Skeletal muscle cell (primary cell): ENCODE results near the gene SVBP.
A peak's percentile ranks its signal among the peaks of the same experiment; 100 is the strongest.

Source experiments
- DNase-seq: peaks from one replicate; pipeline ENCODE4 v3.0.0-alpha.2; 2010; ENCODE audit warnings: low read depth
- H3K4me3 ChIP-seq: 2 replicates; pipeline ENCODE4 v1.5.1; 2011; ENCODE audit warnings: low read depth, mild to moderate bottlenecking, control low read depth, low read length, moderate library complexity

Gene SVBP

DNA sequence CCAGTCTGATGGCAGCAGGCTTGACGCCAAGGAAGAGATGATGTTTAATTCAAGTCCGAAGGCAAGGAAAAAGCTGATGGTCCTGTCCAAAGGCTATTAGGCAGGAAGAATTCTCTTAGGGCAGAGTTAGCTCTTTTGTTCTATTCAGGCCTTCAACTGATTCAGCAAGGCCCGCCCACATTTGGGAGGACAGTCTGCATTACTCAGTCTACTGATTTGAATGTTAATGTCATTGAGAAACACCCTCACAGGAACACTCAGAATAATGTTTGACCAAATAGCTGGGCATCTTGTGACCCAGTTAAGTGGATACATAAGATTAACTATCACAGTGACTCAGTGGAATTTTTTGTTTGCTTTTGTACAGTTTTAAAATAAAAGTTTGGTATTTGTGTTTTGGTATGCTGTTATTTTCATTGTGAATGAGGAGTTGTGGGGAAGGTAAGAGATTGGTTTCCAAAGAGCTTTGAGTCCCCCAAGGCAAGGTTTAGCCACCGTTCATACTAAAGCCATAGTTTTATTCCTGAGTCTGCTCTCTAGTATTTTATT is 27.5 kb upstream of the SVBP start:
- no peak for DNase-seq
- no peak overlapping the region for H3K4me3 ChIP-seq

DNA sequence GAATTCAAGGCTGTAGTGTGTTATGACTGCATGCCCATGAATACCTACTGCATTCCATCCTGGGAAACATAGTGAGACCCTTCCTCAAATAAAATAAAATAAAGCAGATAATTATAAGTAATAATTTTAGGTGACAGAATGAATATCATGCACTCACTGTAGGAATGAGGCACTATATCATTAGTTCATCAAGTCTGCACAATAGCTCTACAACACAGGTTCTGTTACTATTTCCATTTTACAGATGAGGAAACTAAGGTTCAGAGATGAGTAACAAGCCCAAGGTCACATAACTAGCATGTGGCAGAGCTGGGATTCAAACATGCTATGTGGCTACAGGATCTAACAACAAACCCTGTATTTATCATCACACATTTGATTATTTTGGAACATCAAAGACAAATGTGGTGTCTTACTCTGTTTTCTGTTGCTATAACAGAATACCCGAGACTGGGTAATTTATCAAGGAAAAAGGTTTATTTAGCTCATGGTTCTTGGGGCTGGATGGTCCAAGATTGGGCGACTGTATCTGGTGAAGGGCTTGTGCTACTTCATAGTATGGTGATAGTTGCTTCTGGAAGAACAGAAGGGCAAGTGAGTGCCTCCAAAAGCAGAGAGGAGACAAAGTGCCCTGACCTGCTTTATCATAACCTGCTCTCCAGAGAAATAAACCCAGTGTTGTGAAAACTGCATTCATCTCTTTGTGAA is 24.4 kb upstream of the SVBP start:
- H3K4me3 ChIP-seq = no peak overlapping the region
- DNase-seq = no peak

DNA sequence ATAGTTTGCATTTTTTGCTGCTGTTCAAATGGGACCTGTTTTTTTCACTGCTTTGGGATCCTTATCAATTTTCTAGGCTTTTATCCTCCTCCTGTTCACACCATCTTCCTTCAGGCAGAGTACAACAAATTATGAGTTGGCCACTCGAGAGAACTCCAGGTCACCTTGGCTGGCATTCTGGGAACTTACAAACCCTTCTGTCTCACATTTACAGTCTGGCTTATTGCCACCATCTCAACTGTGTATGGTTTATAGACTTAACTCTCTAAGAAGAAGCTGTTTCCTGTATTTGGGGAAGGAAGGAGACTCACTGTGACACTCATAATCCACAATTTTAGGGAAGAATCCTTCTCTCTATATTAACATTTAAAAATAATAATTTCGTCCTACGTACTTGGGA is 23.8 kb upstream of the SVBP start:
- no peak for DNase-seq
- no peak overlapping the region for H3K4me3 ChIP-seq

DNA sequence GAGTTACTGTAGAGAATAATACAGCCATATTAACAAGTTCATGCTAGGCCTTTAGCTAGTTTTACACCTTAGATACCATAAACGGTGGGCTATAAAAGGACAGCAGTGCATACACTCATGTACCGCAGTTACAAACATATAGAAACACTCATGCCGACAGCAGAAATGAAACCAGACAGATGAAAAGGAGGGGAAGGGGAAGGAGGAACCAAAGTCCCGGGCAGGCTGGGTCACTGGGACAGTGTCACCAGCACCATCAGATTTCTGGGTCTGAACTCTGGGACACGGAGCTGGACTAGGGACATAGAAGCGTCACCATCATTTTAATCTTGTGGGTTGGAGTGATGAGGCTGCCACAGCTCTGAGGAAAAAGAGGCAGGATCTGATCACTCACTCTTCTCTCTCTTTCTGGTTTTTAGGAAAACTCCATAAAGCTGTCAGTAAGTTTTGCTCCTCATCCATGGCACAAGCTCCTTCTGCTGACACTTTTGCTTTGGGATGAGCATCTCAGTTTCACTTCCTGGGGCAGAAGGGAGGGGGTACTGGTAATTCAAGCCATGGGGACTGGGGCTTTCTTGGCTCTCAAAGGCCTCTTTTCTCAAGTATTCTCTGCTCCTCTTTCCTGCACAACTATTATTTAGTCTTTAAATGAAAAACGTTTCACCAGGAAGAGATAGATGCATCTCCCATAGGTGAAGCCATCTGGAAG is 21.4 kb upstream of the SVBP start:
- no peak overlapping the region for H3K4me3 ChIP-seq
- DNase-seq = no peak

DNA sequence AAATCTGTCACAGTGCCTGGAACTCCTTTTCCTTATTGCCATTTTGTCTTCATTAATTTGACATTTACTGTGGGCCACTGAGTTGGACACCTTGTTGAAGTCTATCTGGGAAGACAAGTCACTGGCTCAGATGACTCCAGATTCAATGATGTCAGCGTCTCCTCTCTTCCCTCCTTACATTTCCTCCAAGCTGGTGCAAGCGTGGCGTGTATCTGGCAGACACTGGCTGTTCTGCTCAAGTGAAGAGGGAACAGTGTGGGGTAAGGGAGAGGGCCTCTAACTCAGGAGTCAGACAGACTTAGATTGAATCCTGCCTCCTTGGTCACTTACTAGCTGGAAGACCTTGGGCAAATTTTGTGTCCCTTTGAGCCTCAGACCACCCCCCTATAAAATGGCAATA is 20.5 kb upstream of the SVBP start:
- H3K4me3 ChIP-seq = no peak overlapping the region
- no peak for DNase-seq

DNA sequence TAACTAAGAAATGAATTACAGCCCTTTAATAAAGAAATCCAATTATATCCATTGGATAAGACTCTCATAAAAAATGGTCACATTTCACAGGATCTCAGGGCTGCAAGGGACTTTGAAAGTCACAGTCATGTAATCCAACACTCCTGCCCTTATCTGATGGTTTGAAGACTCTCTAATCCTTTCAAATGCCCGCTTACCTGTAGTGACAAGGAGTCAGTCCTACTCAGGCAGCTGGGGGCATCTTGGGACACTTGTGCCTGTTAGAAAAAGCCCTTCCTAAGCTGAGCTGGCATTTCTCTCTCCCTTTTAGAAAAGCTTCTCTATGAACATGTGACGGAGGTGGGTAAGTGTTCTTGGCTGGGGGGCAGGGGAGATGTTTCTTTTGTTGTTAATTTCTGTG is 18.2 kb upstream of the SVBP start:
- H3K4me3 ChIP-seq = no peak overlapping the region
- DNase-seq = no peak

DNA sequence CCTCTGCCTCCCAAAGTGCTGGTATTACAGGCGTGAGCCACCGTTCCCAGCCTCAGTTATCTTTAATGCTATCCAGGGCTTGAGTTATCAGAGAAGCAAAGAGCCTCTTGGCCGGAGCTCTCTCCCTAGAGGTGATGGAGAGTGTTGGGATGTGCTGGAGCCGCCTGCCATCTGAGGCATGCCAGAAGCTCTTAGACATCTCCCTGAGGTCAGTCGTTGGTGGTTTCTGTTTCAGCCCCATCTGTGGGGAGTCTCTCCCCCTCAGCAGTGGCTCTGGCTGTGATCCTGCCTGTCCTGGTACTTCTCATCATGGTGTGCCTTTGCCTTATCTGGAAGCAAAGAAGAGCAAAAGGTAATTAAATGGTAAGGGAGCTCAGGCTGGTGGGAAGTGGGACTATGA is 17.6 kb upstream of the SVBP start:
- no peak for DNase-seq
- no peak overlapping the region for H3K4me3 ChIP-seq

DNA sequence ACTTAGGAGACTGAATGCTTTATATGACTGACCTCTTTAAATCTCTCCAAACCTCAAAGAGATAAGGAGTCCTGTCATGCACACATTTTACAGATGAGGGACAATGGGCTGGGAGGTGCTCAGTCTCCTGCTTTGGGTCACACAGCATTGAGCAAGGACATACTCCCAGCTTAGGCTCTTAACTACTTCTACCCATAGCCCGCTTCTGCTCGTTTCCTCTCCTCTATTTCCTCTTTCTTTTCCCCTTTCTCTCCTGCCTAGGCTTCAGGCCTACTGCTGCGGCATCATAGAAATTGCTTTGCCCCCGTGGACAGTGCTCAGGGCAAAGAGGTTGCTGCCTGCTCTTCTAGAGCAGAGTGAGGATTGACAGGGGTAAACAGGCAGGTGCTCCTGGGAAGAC is 16.8 kb upstream of the SVBP start:
- no peak for DNase-seq
- H3K4me3 ChIP-seq = no peak overlapping the region

DNA sequence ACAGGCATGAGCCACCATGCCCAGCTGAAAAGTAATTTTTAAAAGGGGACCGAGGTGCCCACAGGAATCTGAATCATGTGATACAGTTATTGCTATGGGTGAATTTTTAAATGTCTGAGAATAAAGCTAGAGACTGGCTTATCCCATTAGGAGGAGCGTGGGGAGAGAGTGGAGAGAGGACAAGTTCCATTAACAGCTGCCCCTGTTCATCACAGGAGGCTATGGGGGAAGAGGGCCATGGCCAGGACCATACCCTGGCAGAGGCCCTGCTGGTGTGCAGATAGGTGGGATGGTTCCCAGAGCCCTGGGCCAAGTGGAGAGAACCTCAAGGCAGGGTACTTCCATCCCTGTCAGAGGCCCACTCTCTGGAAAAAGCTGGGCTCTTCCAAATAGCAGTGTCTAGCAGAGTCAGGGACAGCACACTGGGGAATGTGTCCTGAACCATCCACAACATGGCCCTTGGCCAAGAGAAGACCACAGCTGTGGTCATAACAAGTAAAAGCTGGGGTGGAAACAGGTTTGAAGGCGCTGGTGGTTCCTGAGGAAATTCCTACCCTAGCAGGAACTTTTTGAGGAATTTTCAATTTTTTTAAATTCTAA is 15.5 kb upstream of the SVBP start:
- no peak for DNase-seq
- no peak overlapping the region for H3K4me3 ChIP-seq

DNA sequence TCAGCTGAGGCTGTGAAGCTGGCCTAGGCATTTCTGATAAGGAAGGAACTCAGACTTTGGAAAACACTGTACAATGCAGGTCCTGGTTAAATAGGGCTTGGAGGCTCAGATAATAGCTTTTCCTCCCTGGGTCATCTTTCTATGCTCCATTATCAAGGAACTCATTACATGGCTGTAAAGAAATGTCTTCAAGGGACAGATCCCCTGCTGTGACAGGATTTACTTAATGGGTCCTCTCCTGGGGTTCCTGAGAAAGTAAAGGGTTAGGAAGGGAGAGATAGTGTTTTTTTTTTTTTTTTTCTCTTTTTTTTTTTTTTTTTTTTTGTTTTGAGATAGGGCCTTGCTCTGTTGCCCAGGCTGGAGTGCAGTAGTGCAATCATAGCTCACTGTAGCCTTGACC is 14.1 kb upstream of the SVBP start:
- no peak overlapping the region for H3K4me3 ChIP-seq
- no peak for DNase-seq

DNA sequence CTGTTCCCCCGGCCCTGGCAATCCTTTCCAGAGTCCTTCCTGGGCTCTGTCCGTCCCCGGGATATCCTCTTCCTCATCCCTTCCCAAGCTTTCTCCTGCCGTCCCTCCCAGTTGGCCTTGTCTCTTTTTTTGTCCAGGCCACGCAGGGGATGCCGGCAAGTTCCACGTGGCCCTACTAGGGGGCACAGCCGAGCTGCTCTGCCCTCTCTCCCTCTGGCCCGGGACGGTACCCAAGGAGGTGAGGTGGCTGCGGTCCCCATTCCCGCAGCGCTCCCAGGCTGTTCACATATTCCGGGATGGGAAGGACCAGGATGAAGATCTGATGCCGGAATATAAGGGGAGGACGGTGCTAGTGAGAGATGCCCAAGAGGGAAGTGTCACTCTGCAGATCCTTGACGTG is 13.4 kb upstream of the SVBP start:
- no peak overlapping the region for H3K4me3 ChIP-seq
- DNase-seq = no peak

DNA sequence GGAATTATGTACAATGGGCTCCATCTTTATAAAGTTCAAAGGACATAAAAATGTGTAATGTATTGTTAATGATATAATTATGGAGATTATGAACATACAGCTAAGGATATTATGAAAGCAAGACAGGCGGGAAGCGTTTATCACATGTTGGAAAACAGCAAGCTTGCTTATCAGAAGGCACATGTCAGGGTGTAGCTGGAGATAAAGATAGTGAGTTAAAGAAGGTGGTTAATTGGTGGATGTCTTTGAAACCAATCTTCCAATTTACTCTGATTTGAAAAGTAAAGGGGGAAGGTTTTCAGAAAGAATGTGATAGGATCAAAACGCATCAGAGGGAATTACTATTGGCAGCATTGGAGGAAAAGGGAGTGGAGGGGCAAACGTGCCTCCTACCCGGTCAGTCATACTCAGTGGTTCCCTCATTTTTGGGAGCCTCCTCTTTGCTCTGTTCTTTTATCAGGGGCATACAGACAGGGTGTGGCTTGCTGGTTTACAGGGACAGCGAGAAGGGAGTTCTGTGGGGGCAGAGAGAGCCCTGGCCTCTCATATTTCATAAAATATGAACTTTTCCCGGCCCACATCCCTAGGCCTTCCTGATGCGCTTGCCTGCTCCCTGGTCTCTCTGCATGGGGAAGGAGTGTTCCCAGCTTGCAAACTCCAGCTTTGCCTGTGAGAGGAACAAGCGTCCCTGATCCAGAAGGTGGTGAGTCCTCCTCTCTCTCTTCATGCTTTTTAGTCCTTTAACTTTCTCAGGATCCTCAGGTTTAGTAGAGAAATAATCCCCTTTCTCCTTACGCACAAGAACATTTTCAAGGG is 8.0 kb upstream of the SVBP start:
- DNase-seq = no peak
- H3K4me3 ChIP-seq = no peak overlapping the region

DNA sequence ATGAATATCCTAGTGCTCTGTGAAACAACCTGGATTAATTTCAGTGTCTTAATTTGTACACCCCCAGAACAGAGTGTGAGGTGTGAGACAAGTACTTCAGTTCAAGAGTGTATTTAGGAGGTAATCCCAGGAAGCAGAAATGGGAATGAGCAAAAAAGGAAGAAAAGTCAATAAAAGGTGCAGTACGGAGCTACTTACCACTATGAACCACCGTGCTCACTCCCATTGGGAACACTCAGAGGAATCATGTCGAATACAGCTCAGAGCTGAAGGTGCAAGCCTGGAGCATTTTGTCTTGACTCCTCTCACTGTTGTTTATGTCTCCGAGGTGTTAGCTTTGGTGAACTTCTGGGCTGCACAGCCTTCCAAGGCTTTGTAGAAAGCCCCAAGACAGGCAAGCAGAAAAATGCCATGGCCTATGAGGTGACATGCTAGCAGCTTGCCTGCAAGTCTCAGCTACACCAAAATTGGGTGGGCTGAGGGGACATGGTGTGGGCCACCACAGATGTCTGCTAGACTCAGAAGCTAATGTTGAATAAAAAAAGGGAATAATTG is 7.4 kb upstream of the SVBP start:
- no peak for DNase-seq
- no peak overlapping the region for H3K4me3 ChIP-seq

DNA sequence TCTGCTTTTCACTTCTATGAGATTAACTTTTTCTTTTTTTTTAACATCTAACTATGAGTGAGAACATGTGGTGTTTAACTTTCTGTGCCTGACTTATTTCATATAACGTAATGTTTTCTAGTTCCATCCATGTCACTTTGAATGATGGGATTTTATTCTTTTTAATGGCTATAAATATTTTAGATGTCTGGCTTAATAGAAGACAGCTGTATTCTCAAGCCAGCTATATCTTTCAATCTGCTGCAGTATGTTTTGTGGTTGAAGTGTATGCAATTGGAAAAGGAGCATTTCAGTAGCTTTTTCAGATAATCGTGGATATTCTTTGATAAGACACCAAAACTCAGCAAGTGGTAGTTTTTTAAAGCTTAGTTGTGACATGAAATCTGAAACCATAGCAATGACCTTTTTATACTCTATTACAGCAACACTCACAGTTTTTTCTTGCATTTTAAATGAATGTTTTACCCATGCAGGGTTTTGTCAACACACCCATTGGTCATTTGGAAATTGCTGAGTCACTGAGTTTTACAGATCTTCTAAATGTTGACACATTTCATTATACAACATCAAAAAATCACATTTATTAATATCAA is 5.7 kb upstream of the SVBP start:
- H3K4me3 ChIP-seq = no peak overlapping the region
- no peak for DNase-seq

DNA sequence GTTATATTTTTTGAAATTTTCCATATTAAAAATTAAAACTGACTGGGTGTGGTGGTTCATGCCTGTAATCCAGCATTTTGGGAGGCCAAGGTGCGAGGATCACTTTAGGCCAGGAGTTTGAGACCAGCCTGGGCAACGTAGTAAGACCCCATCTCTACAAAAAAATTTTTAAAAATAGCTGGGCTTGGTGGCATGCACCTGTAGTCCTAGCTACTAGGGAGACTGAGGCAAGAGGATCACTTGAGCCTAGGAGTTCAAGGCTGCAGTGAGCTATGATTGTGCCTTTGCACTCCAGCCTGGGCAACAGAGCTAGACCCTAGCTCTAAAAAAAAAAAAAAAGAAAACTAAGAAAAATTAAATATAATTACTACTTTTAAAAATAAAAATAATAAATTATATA is 4.5 kb upstream of the SVBP start:
- no peak for DNase-seq
- H3K4me3 ChIP-seq = no peak overlapping the region

DNA sequence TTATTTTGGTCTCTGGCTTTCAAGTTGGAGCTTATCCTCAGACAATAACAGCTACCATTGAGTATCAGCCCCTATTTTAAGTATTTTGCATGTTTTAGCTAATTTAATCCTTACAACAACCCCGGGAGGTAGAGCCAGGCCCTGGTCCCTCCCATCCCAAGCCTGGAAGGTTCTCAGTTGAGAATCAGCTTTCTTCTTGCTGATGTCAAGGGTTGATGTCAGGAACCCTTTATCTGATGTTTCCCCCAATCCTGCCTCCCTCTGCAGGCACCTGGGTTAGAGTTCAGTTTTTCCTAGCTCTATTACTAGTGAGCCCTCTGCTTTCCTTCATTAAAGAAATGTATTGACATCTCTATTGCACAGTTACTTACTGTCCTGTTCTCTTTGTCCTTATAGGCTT is 3.6 kb upstream of the SVBP start:
- no peak for DNase-seq
- no peak overlapping the region for H3K4me3 ChIP-seq

DNA sequence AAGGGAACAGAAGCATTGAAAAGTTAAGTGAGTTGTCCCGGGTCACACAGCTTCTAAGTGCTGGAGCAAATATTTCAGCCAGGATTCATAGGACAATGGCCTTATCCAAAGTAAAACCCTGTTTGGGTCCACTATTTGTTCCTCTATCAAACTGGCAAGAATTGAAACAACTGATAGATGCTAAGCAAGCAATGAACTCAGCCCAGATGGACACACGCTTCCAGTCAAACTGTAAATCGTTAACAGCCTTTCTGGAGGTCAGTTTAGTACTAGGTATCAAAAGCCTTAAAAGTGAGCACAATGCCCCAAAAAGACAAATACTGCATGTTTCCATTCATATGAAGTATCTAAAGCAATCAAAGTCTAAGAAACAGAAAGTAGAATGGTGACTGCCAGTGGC is 779 bp upstream of the SVBP start:
- H3K4me3 ChIP-seq = peak overlapping the region; percentile 72
- no peak for DNase-seq

DNA sequence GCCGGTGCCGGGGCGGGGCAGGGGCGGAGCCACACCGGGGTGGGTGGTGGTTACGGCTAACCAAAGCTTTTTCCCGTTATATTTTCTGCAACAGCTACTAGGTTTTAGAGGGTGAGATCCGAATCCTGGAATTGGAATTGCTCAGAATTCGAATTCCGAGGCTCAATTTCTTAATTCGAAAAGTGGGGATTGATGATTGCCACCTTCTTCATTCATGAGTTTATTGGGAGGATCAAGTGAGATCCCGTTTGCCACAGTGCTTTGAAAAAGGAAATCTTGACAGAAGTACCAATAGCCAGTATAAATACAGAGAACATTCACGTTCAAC is 207 bp upstream of the SVBP start:
- peak overlapping the region; percentile 72 for H3K4me3 ChIP-seq
- no peak for DNase-seq

DNA sequence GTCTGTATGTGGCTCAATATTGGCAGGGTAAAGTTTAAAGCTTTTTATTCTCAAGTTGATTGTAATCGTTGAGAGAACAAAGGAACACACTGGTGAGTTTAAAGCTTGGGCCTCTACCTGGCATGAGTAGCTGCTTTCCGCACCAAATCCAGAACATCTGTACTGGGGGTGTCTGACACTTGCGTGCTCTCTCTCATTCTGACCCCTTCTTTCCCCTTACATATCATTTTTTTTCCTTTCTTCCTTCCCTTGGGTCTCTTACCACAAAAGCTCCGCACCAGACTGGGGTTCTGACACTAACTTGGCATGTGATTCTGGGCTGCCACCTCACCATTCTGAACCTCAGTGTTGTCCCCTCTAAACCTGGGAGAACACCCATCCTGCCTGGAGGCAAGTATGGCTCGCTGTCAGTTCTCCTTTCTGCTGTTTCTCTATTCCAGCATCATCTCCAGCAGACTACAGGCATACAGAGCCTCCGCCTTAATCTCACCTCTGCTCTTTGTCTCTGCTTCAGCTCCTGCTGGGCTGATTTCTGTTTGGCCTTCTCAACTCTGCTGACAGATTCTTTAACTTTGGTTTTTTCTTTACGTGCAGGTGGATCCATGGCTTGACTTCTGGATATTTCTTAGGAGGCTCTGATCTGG is 1.1 kb downstream of the SVBP start:
- DNase-seq = no peak
- peak overlapping the region; percentile 72 for H3K4me3 ChIP-seq
